ENCODE data around the gene ZNF280A. TPM values are rescaled to one million over a fixed set of nuclear protein-coding genes. Genes with fewer than 3 reads are reported as not detected.

The ZNF280A gene
- total RNA-seq, 2 donors from 2014 or later: not detected

GRCh38 chr22:22485524-22485923 is 34.5 kb downstream of the ZNF280A start:
- Histone ChIP-seq H3K27me3 (no peaks in the 10 kb centered on the region), H3K4me1 (no peaks in the 10 kb centered on the region), H3K4me3 (no peak overlapping the region), H3K9me3 (no peaks in the 10 kb centered on the region), H3K27ac (no peak overlapping the region), H3K36me3 (replicated peaks in 1 of 2; ENCODE audit: insufficient read depth in 1 of 2, low read depth in 2 of 2) (no peaks in the 10 kb centered on the region)
- ATAC-seq: no peak
- 93 to 94% methylated on average over 3 of the region's 3 CpGs for WGBS, 2 donors
- no peak for TF ChIP-seq CTCF (IDR thresholded peaks at IDR 0.05)
- no peak for TF ChIP-seq POLR2A (IDR thresholded peaks at IDR 0.05)
- intact Hi-C loops (cut with DNase I): no loop called here
- DNase-seq: no peak

GRCh38 chr22:22484023-22484422 is 36.0 kb downstream of the ZNF280A start:
- intact Hi-C loops (cut with DNase I): no loop called here
- Histone ChIP-seq H3K9me3 (no peaks in the 10 kb centered on the region), H3K27ac (no peak overlapping the region), H3K4me1 (no peaks in the 10 kb centered on the region), H3K27me3 (no peaks in the 10 kb centered on the region), H3K4me3 (no peak overlapping the region), H3K36me3 (replicated peaks in 1 of 2; ENCODE audit: insufficient read depth in 1 of 2, low read depth in 2 of 2) (no peaks in the 10 kb centered on the region)
- 93% methylated on average over 11 of the region's 11 CpGs for WGBS, 2 donors
- DNase-seq (no peak), ATAC-seq (no peak)
- TF ChIP-seq POLR2A (IDR thresholded peaks at IDR 0.05) (no peak), CTCF (IDR thresholded peaks at IDR 0.05) (no peak)

GRCh38 chr22:22480940-22481339 is 39.1 kb downstream of the ZNF280A start:
- H3K27ac ChIP-seq: no peak overlapping the region
- intact Hi-C loops (cut with DNase I): no loop called here
- DNase-seq: no peak
- TF ChIP-seq POLR2A (IDR thresholded peaks at IDR 0.05) (no peak), CTCF (IDR thresholded peaks at IDR 0.05) (no peak)
- no peaks in the 10 kb centered on the region for H3K4me1 ChIP-seq
- no peaks in the 10 kb centered on the region for H3K9me3 ChIP-seq
- no peak overlapping the region for H3K4me3 ChIP-seq
- ATAC-seq: no peak
- H3K27me3 ChIP-seq: no peaks in the 10 kb centered on the region
- no peaks in the 10 kb centered on the region for H3K36me3 ChIP-seq (replicated peaks in 1 of 2; ENCODE audit: insufficient read depth in 1 of 2, low read depth in 2 of 2)
- 50 to 54% methylated on average over 2 of the region's 2 CpGs for WGBS, 2 donors

- Histone ChIP-seq H3K4me3 (no peak overlapping the region), H3K9me3 (no peaks in the 10 kb centered on the region), H3K27ac (no peak overlapping the region), H3K27me3 (no peaks in the 10 kb centered on the region), H3K4me1 (no peaks in the 10 kb centered on the region), H3K36me3 (replicated peaks in 1 of 2; ENCODE audit: insufficient read depth in 1 of 2, low read depth in 2 of 2) (no peaks in the 10 kb centered on the region)
- no peak for TF ChIP-seq POLR2A (IDR thresholded peaks at IDR 0.05)
- no peak for TF ChIP-seq CTCF (IDR thresholded peaks at IDR 0.05)
- intact Hi-C loops (cut with DNase I): no loop called here
- no peak for DNase-seq
- ATAC-seq: no peak
- 93 to 95% methylated on average over 5 of the region's 5 CpGs for WGBS, 2 donors
These were observed 40.0 kb downstream of the ZNF280A start for GRCh38 chr22:22479999-22480532.

GRCh38 chr22:22479116-22479515 is 41.0 kb downstream of the ZNF280A start:
- ATAC-seq (no peak), DNase-seq (no peak)
- intact Hi-C loops (cut with DNase I): no loop called here
- no peak for TF ChIP-seq CTCF (IDR thresholded peaks at IDR 0.05)
- no peak for TF ChIP-seq POLR2A (IDR thresholded peaks at IDR 0.05)
- no peaks in the 10 kb centered on the region for H3K4me1 ChIP-seq
- no peak overlapping the region for H3K4me3 ChIP-seq
- no peak overlapping the region for H3K27ac ChIP-seq
- H3K9me3 ChIP-seq: no peaks in the 10 kb centered on the region
- WGBS, 2 donors: 94% methylated on average over 2 of the region's 2 CpGs
- no peaks in the 10 kb centered on the region for H3K36me3 ChIP-seq (replicated peaks in 1 of 2; ENCODE audit: insufficient read depth in 1 of 2, low read depth in 2 of 2)
- no peaks in the 10 kb centered on the region for H3K27me3 ChIP-seq
